SK-N-MC (cell line): Measurements from ENCODE around the gene ZBTB1.

Source experiments
- EZH2 ChIP-seq: fragments of 200-600 bp; sonication (generic); IDR thresholded peaks from one replicate; pipeline ENCODE4 v1.6.1; 2017; ENCODE audit warnings: antibody characterized with exemption
- POLR2AphosphoS5 ChIP-seq: IDR thresholded peaks from 2 replicates; pipeline ENCODE4 v1.6.1; 2012; ENCODE audit warnings: mild to moderate bottlenecking, low read depth, low read length, borderline replicate concordance

DNA sequence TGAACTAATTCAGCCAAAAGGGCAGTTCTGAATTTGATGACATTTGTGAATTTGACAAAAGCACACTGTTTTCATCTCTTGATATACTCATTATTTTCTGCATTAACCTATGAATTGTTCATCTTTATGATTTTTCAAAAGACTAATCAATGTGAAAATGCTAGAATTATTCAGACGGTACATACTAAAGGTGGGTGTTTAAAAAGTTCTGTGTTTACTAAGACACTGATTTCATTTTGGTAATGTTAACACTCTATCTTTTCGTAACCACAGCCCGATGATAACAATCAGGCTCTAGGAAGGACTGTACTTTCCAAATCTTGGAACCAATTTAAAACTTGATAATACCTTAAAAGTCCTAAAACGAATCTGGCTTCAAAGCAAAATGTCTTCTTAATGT, 29.9 kb upstream of the ZBTB1 start:
- TF ChIP-seq POLR2AphosphoS5, result no peak
- no peak for TF ChIP-seq EZH2
